Effector memory CD8-positive, alpha-beta T cell (primary cell): Measurements from ENCODE around the gene GDPD3.

Source experiments
- ATAC-seq: fragments of 150-1000 bp; cut with Tn5 transposase; replicated peaks from 2 replicates; pipeline ENCODE4 v1.10.0; 2021; ENCODE audit warnings: mild to moderate bottlenecking, moderate library complexity
- DNase-seq, 3 experiments: peaks; one replicate each; pipeline ENCODE4 v3.0.0; 2021
- H3K27ac Mint-ChIP-seq, 2 donors: one replicate each; pipeline ENCODE4 v1.8.0; 2022; ENCODE audit warnings: mild to moderate bottlenecking in 2 of 2, mixed read lengths in 2 of 2, moderate library complexity in 2 of 2
- H3K27me3 Mint-ChIP-seq, 2 donors: one replicate each; pipeline ENCODE4 v1.8.0; 2022; ENCODE audit warnings: mixed read lengths in 2 of 2
- H3K36me3 Mint-ChIP-seq: one replicate; pipeline ENCODE4 v1.8.0; 2022; ENCODE audit warnings: mild to moderate bottlenecking, moderate library complexity, mixed read lengths; ENCODE audit not compliant: insufficient read depth
- H3K4me1 Mint-ChIP-seq, 2 donors: one replicate each; pipeline ENCODE4 v1.8.0; 2022; ENCODE audit warnings: low read depth in 2 of 2, mixed read lengths in 2 of 2
- H3K4me3 Mint-ChIP-seq, 2 donors: one replicate each; pipeline ENCODE4 v1.8.0; 2022; ENCODE audit warnings: mild to moderate bottlenecking in 2 of 2, mixed read lengths in 2 of 2, moderate library complexity in 2 of 2
- H3K9me3 Mint-ChIP-seq, 2 donors: one replicate each; pipeline ENCODE4 v1.8.0; 2022; ENCODE audit warnings: mixed read lengths in 2 of 2

The GDPD3 gene

GRCh38 chr16:30063278-30063892 lies 50.0 kb downstream of the GDPD3 start:
- H3K4me3 Mint-ChIP-seq = peak overlapping the region; percentile 94 to 96
- H3K27ac Mint-ChIP-seq = peak overlapping the region; percentile 95 to 97
- peaks cover 43% of the 10 kb centered on the region for H3K36me3 Mint-ChIP-seq
- ATAC-seq = no peak
- H3K4me1 Mint-ChIP-seq = peaks cover 24 to 25% of the 10 kb centered on the region in 2 donors
- no peaks in the 10 kb centered on the region for H3K9me3 Mint-ChIP-seq
- H3K27me3 Mint-ChIP-seq = no peaks in the 10 kb centered on the region
- no peak for DNase-seq

GRCh38 chr16:30060836-30061554 lies 52.3 kb downstream of the GDPD3 start:
- Mint-ChIP-seq H3K4me3 (no peak overlapping the region), H3K27me3 (no peaks in the 10 kb centered on the region), H3K4me1 (peaks cover 10 to 11% of the 10 kb centered on the region in 2 donors), H3K36me3 (peaks cover 21% of the 10 kb centered on the region), H3K27ac (peak overlapping the region in 1 of 2 donors; percentile 32), H3K9me3 (no peaks in the 10 kb centered on the region)
- DNase-seq = no peak
- ATAC-seq = no peak

- no peaks in the 10 kb centered on the region for H3K27me3 Mint-ChIP-seq
- ATAC-seq = no peak
- H3K27ac Mint-ChIP-seq = peak overlapping the region in 1 of 2 donors; percentile 32
- peaks cover 10% of the 10 kb centered on the region in 2 donors for H3K4me1 Mint-ChIP-seq
- H3K4me3 Mint-ChIP-seq = no peak overlapping the region
- H3K9me3 Mint-ChIP-seq = no peaks in the 10 kb centered on the region
- peaks cover 15% of the 10 kb centered on the region for H3K36me3 Mint-ChIP-seq
- no peak for DNase-seq
Observed at GRCh38 chr16:30060346-30060745, 53.0 kb downstream of the GDPD3 start.

GRCh38 chr16:30054959-30055553 lies 58.3 kb downstream of the GDPD3 start:
- Mint-ChIP-seq H3K27me3 (no peaks in the 10 kb centered on the region), H3K36me3 (peaks cover 22% of the 10 kb centered on the region), H3K4me1 (peaks cover 11 to 14% of the 10 kb centered on the region in 2 donors), H3K4me3 (peak overlapping the region; percentile 2 to 42), H3K27ac (peak overlapping the region in 1 of 2 donors; percentile 79), H3K9me3 (no peaks in the 10 kb centered on the region)
- ATAC-seq = peak; percentile 61
- peak in 1 of 3 experiments; percentile 35 for DNase-seq
